ENCODE data around the gene SMIM23.

DNA sequence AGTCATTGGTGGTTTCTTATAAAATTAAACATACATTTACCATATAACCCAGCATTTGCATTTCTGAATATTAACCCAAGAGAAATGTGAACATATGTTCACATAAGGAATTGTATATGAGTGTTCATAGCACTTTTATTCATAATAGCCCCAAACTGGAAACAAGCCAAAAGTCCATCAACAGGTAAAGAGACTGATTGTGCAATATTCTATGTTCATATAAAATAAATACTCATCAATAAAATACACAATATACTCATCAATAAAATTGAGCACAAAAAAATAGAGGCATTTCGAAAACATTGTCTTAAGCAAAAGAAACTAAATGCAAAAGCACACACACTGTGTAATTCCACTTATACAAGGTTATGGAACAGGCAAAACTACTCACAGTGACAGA is 3.7 kb downstream of the SMIM23 start:
- TF ChIP-seq, protein P1, sequence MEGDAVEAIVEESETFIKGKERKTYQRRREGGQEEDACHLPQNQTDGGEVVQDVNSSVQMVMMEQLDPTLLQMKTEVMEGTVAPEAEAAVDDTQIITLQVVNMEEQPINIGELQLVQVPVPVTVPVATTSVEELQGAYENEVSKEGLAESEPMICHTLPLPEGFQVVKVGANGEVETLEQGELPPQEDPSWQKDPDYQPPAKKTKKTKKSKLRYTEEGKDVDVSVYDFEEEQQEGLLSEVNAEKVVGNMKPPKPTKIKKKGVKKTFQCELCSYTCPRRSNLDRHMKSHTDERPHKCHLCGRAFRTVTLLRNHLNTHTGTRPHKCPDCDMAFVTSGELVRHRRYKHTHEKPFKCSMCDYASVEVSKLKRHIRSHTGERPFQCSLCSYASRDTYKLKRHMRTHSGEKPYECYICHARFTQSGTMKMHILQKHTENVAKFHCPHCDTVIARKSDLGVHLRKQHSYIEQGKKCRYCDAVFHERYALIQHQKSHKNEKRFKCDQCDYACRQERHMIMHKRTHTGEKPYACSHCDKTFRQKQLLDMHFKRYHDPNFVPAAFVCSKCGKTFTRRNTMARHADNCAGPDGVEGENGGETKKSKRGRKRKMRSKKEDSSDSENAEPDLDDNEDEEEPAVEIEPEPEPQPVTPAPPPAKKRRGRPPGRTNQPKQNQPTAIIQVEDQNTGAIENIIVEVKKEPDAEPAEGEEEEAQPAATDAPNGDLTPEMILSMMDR (conservative IDR thresholded peaks at IDR 0.05; ENCODE audit: low read depth, low read length) = no peak
- TF ChIP-seq EZH2 (IDR thresholded peaks at IDR 0.05; ENCODE audit: borderline replicate concordance, low read depth, low read length, poor library complexity, severe bottlenecking) = no peak

Data from A673 (cell line).